K562 (cell line): ENCODE results near the gene GALNT9. TPM values are rescaled to one million over a fixed set of nuclear protein-coding genes. Genes with fewer than 3 reads are reported as not detected.

Experiments used
- ATAC-seq: fragments of 200-7000 bp; cut with Tn5 transposase; 3 replicates; pipeline ENCODE4 v1.9.1; 2020; ENCODE audit warnings: moderate library complexity
- Bru-seq: library from RNA; stranded (reverse); fragments of 400-500 nt; gene quantifications from one replicate; lab custom pipeline; 2021; lab: Mats Ljungman, UMichigan
- BruChase-seq, 2 experiments: library from RNA; stranded (reverse); fragments of 400-500 nt; gene quantifications; one replicate each; lab custom pipeline; 2021; lab: Mats Ljungman, UMichigan
- BruUV-seq: library from RNA; stranded (reverse); fragments of 400-500 nt; replicated peaks from 2 replicates; lab custom pipeline; 2021; lab: Mats Ljungman, UMichigan
- CTCF ChIA-PET: fragments of 300-600 bp; formaldehyde crosslinking; extraction: SDS; loops from one replicate; lab custom pipeline; 2021; ENCODE audit warnings: low intra/inter-chr PET ratio; lab: Yijun Ruan, JAX
- POLR2A ChIA-PET: fragments of 300-600, 350-650 bp; sonication (Branson Sonifier 250); formaldehyde crosslinking; extraction: SDS; loops from one replicate; lab custom pipeline; 2021; ENCODE audit warnings: antibody characterized with exemption, inconsistent platforms; lab: Yijun Ruan, JAX
- DNase-seq, 4 experiments: peaks; one replicate each; pipeline versions ENCODE4 v3.0.0 to v3.0.0-alpha.2; 2011 to 2018; ENCODE audit warnings: low spot score in 3 of 4, mixed read lengths in 3 of 4; ENCODE audit errors: extremely low read depth in 1 of 4
- FAIRE-seq: peaks from 2 replicates; lab custom pipeline; 2011; peaks lifted over from hg19 to GRCh38; lab: Jason Lieb, UNC
- H2AFZ ChIP-seq: 2 replicates; pipeline ENCODE4 v1.6.0; 2011; ENCODE audit warnings: low read depth, low read length, control low read depth, inconsistent platforms
- H3K27ac ChIP-seq: fragments of 200-600 bp; 3 replicates; pipeline ENCODE4 v1.8.0; 2011; ENCODE audit warnings: low read depth, mild to moderate bottlenecking, control low read depth, inconsistent platforms, low read length, moderate library complexity, mixed read lengths; ENCODE audit errors: extremely low read depth
- H3K27me3 ChIP-seq, 2 experiments: fragments of 300-600 bp in 1 of 2; 2 replicates in 1 of 2; 3 replicates in 1 of 2; pipeline versions ENCODE4 v1.6.0 to v1.8.0; 2011; ENCODE audit warnings: inconsistent platforms in 2 of 2, low read length in 2 of 2, mild to moderate bottlenecking in 1 of 2, mixed read lengths in 1 of 2, moderate library complexity in 1 of 2; ENCODE audit not compliant: control insufficient read depth in 2 of 2, insufficient read depth in 2 of 2
- H3K36me3 ChIP-seq: fragments of 300-600 bp; 3 replicates; pipeline ENCODE4 v1.8.0; 2011; ENCODE audit warnings: mild to moderate bottlenecking, low read length, inconsistent platforms; ENCODE audit not compliant: control insufficient read depth, insufficient read depth
- H3K4me1 ChIP-seq, 2 experiments: fragments of 200-600 bp in 1 of 2; replicated peaks in 1 of 2; 2 replicates in 1 of 2; 3 replicates in 1 of 2; pipeline versions ENCODE4 v1.5.1 to v1.8.0; 2011; ENCODE audit warnings: inconsistent platforms in 2 of 2, low read length in 2 of 2, mild to moderate bottlenecking in 1 of 2, mixed read lengths in 1 of 2, moderate library complexity in 1 of 2; ENCODE audit not compliant: control insufficient read depth in 2 of 2, insufficient read depth in 2 of 2
- H3K4me2 ChIP-seq: 2 replicates; pipeline ENCODE4 v1.6.1; 2011; ENCODE audit warnings: low read length, control low read depth, inconsistent platforms, mixed read lengths; ENCODE audit not compliant: insufficient read depth
- H3K4me3 ChIP-seq: fragments of 200-600 bp; sonication (generic), shearing (Covaris generic); 2 replicates; pipeline ENCODE4 v1.5.1; 2016; ENCODE audit warnings: control low read depth, inconsistent platforms
- H3K79me2 ChIP-seq: fragments of 200-600 bp; 3 replicates; pipeline ENCODE4 v1.8.0; 2011; ENCODE audit warnings: low read length, inconsistent platforms; ENCODE audit not compliant: control insufficient read depth, insufficient read depth
- H3K9ac ChIP-seq, 2 experiments: 2 replicates each; pipeline versions ENCODE4 v1.6.0 to v1.6.1; 2011; ENCODE audit warnings: low read depth in 2 of 2, low read length in 2 of 2, control low read depth in 1 of 2, inconsistent platforms in 1 of 2, mild to moderate bottlenecking in 1 of 2, mixed read lengths in 1 of 2; ENCODE audit not compliant: insufficient read depth in 1 of 2
- H3K9me1 ChIP-seq: one replicate; pipeline ENCODE4 v1.6.0; 2011; ENCODE audit warnings: inconsistent platforms, mild to moderate bottlenecking, low read length, moderate library complexity; ENCODE audit not compliant: control insufficient read depth, insufficient read depth
- H3K9me3 ChIP-seq: replicated peaks from 2 replicates; pipeline ENCODE4 v1.5.1; 2011; ENCODE audit warnings: low read depth, low read length, inconsistent platforms; ENCODE audit not compliant: control insufficient read depth, insufficient read depth
- H4K20me1 ChIP-seq: replicated peaks from 2 replicates; pipeline ENCODE4 v1.6.1; 2011; ENCODE audit warnings: low read length, inconsistent platforms, mixed read lengths; ENCODE audit not compliant: control insufficient read depth, insufficient read depth
- CTBP1 ChIP-seq: fragments of 450-650 bp; IDR thresholded peaks from 2 replicates; pipeline ENCODE4 v1.6.1; 2016; ENCODE audit warnings: borderline replicate concordance
- EHMT2 ChIP-seq: fragments of 450-650 bp; IDR thresholded peaks from 2 replicates; pipeline ENCODE4 v1.6.1; 2018; ENCODE audit warnings: antibody characterized with exemption
- EWSR1 ChIP-seq: fragments of 450-650 bp; IDR thresholded peaks from 2 replicates; pipeline ENCODE4 v1.6.1; 2018; ENCODE audit warnings: borderline replicate concordance, mild to moderate bottlenecking, low read depth, moderate library complexity; ENCODE audit not compliant: partially characterized antibody
- FOXJ2 ChIP-seq: fragments of 200-800 bp; sonication (Bioruptor generic); IDR thresholded peaks from 2 replicates; pipeline ENCODE4 v1.6.1; 2016; ENCODE audit warnings: missing genetic modification characterization, missing compliant biosample characterization
- HSF4 ChIP-seq: fragments of 250-450 bp; sonication (Bioruptor Pico); IDR thresholded peaks from 2 replicates; pipeline ENCODE4 v2.1.2; 2022; ENCODE audit warnings: mild to moderate bottlenecking, moderate library complexity, borderline replicate concordance
- NFRKB ChIP-seq: fragments of 450-650 bp; IDR thresholded peaks from 2 replicates; pipeline ENCODE4 v1.6.1; 2016; ENCODE audit warnings: low read depth
- PTBP1 ChIP-seq: fragments of 200-400 bp; formaldehyde crosslinking; IDR thresholded peaks from 2 replicates; pipeline ENCODE4 v1.6.1; 2017; ENCODE audit warnings: low read depth, low read length
- RBM25 ChIP-seq: fragments of 200-400 bp; formaldehyde crosslinking; IDR thresholded peaks from 2 replicates; pipeline ENCODE4 v1.6.1; 2018; ENCODE audit warnings: low read length, low read depth, moderate library complexity; ENCODE audit not compliant: severe bottlenecking
- SFPQ ChIP-seq: fragments of 200-400 bp; formaldehyde crosslinking; IDR thresholded peaks from 2 replicates; pipeline ENCODE4 v1.6.1; 2017; ENCODE audit warnings: mild to moderate bottlenecking, low read depth, low read length, moderate library complexity
- SRF ChIP-seq, 2 experiments: fragments of 250-450, 450-650 bp in 1 of 2; sonication (Bioruptor Pico) in 1 of 2; sonication (generic) in 1 of 2; formaldehyde crosslinking; IDR thresholded peaks; 2 replicates each; pipeline versions ENCODE4 v1.5.0 to v1.5.1; 2020 to 2022; ENCODE audit warnings: mild to moderate bottlenecking in 1 of 2, missing genetic modification reagents in 1 of 2
- STAT5A ChIP-seq: IDR thresholded peaks from 2 replicates; pipeline ENCODE4 v1.6.1; 2012; ENCODE audit warnings: low read length, inconsistent platforms, borderline replicate concordance
- TFAP4 ChIP-seq: sonication (generic); formaldehyde crosslinking; IDR thresholded peaks from 2 replicates; pipeline ENCODE4 v1.8.0; 2022; ENCODE audit warnings: missing genetic modification reagents, mild to moderate bottlenecking, moderate library complexity, borderline replicate concordance
- ZBTB7A ChIP-seq: IDR thresholded peaks from 2 replicates; pipeline ENCODE4 v1.6.1; 2011; ENCODE audit warnings: low read depth, mild to moderate bottlenecking, low read length, moderate library complexity, borderline replicate concordance; ENCODE audit not compliant: control insufficient read depth
- ZNF311 ChIP-seq: fragments of 250-450 bp; sonication (Bioruptor Pico); IDR thresholded peaks from 2 replicates; pipeline ENCODE4 v1.4.0; 2020; ENCODE audit warnings: mild to moderate bottlenecking, moderate library complexity
- ZNF316 ChIP-seq: fragments of 450-650 bp; IDR thresholded peaks from 2 replicates; pipeline ENCODE4 v1.6.1; 2016
- ZNF561 ChIP-seq: fragments of 450-650 bp; formaldehyde crosslinking; conservative IDR thresholded peaks from 2 replicates; pipeline ENCODE4 v1.4.0; 2020; ENCODE audit warnings: mild to moderate bottlenecking, moderate library complexity
- WGBS: fragments of 100-300 bp; shearing (Covaris generic); methylation state at CpG from one replicate; pipeline ENCODE4 v1.1.6; 2016; ENCODE audit warnings: low coverage, mixed read lengths; ENCODE audit not compliant: insufficient coverage; ENCODE audit errors: missing lambda C conversion rate; 5-methylcytosine and 5-hydroxymethylcytosine counted together
- in situ Hi-C: fragments of 300-500 bp; cut with MboI; formaldehyde crosslinking; loops from 4 replicates; pipeline ENCODE4 v1.15.0; 2018; ENCODE audit warnings: inconsistent platforms, mixed read lengths
- intact Hi-C: fragments of 100-400 bp; cut with micrococcal nuclease; formaldehyde crosslinking; loops from 2 replicates; pipeline ENCODE4 v1.14.2; 2022
- long read RNA-seq, 3 experiments: library from polyadenylated mRNA in 2 of 3; library from RNA in 1 of 3; unstranded in 2 of 3; stranded (forward) in 1 of 3; transcript quantifications; one replicate each; pipeline ENCODE4 v2.0.0, GENCODE V29; 2019 to 2022
- polyA minus RNA-seq, 3 experiments: library from RNA; depleted of rRNA, polyadenylated mRNA; stranded (reverse); fragments of >200 nt; gene quantifications; 2 replicates each; pipeline ENCODE4 v1.2.3, GENCODE V29; 2011
- polyA plus RNA-seq, 8 experiments: library from polyadenylated mRNA; depleted of rRNA in 4 of 8; stranded (reverse) in 5 of 8; unstranded in 3 of 8; fragments of >200 nt; fragmentation: Nextera tagmentation in 2 of 8; fragmentation: Illumina TruSeq in 1 of 8; extraction: Ambion mirVana in 2 of 8; extraction: Trizol in 1 of 8; gene quantifications; 2 replicates each; pipeline versions ENCODE4 v1.2.1 to v1.2.3, GENCODE V29; 2011 to 2014; ENCODE audit warnings: inconsistent platforms in 1 of 8, missing spikeins in 1 of 8
- total RNA-seq, 7 experiments: library from RNA; depleted of rRNA in 6 of 7; stranded (reverse); fragments of >200 nt in 6 of 7; fragmentation: Illumina TruSeq in 2 of 7; extraction: Trizol in 2 of 7; gene quantifications; 2 replicates each; pipeline versions ENCODE4 v1.2.1 to v1.2.3, GENCODE V29; 2011 to 2021; ENCODE audit warnings: low replicate concordance in 1 of 7

GALNT9 gene
- not detected in 2 replicates for total RNA-seq (2011; cell fraction: chromatin; rRNA removed; ENCODE audit: low replicate concordance)
- not detected in 2 replicates for total RNA-seq (2011; cell fraction: nucleolus; rRNA removed)
- total RNA-seq (2011; cell fraction: nucleoplasm; rRNA removed), result not detected in 2 replicates
- not detected in 2 replicates for total RNA-seq (2014; rRNA removed)
- not detected in 2 replicates for total RNA-seq (2014; rRNA removed; fragmentation: Illumina TruSeq; extraction: Trizol)
- total RNA-seq (2015; rRNA removed; fragmentation: Illumina TruSeq; extraction: Trizol), result not detected in 2 replicates
- total RNA-seq (2021), result not detected in 2 replicates
- not detected in 2 replicates for polyA plus RNA-seq (2011; rRNA removed)
- not detected in 2 replicates for polyA plus RNA-seq (2011; cell fraction: cytosol; rRNA removed)
- not detected in 2 replicates for polyA plus RNA-seq (2011; cell fraction: nucleus; rRNA removed)
- 0.21 TPM in 1 of 2 replicates, not detected in the other for polyA plus RNA-seq (2012)
- not detected in 2 replicates for polyA plus RNA-seq (2014; fragmentation: Illumina TruSeq; extraction: Trizol)
- polyA plus RNA-seq (2014; fragmentation: Nextera tagmentation; extraction: Ambion mirVana), result not detected
- polyA plus RNA-seq (2014; rRNA removed), result not detected in 2 replicates
- not detected in 2 replicates for polyA minus RNA-seq (2011; rRNA and poly(A)+ RNA removed)
- not detected in 2 replicates for polyA minus RNA-seq (2011; cell fraction: cytosol; rRNA and poly(A)+ RNA removed)
- polyA minus RNA-seq (2011; cell fraction: nucleus; rRNA and poly(A)+ RNA removed), result not detected in 2 replicates
- percentile 2 among the genes with signal in this experiment for Bru-seq, nascent RNA
- percentile 1 among the genes with signal in this experiment for BruChase-seq, experiment 1, labeled RNA remaining after a 2-hour chase
- not detected for BruChase-seq, experiment 2, labeled RNA remaining after a 6-hour chase
- long read RNA-seq, experiment 1, result 0 reads
- long read RNA-seq, experiment 2, result 0 reads
- long read RNA-seq, experiment 3, result 0 reads

- Histone ChIP-seq H3K9me3 (peaks cover 3% of the 10 kb centered on the region; the same call in 1 of the 2 replicates), H3K36me3 (no peaks in the 10 kb centered on the region), H2AFZ (no peak within 1 kb of the TSS), H3K4me2 (no peak within 1 kb of the TSS), H3K27ac (no peak within 1 kb of the TSS), H3K4me1 (peaks cover 0 to 4% of the 10 kb centered on the region in 2 experiments; a peak in 1 of 5 replicates), H3K9me1 (no peaks in the 10 kb centered on the region), H3K4me3 (no peak within 1 kb of the TSS), H3K79me2 (no peaks in the 10 kb centered on the region), H4K20me1 (peaks cover 6% of the 10 kb centered on the region; the same call in 1 of the 2 replicates), H3K9ac (no peak within 1 kb of the TSS), H3K27me3 (peaks cover 15 to 80% of the 10 kb centered on the region in 2 experiments; a peak in 4 of 5 replicates)
- no TSS peak for BruUV-seq
- POLR2A ChIA-PET, result interaction anchor here (0.6 kb wide), 1 partner anchor 250 kb away, joined by 3 read pairs; no protein-coding TSS in a partner anchor
- WGBS, result 50% methylated on average over 26 of the region's 86 CpGs
- DNase-seq (peak in 2 of 4 experiments; percentile 40 to 48), ATAC-seq (no peak; the same call in 2 of the 3 replicates), FAIRE-seq (no peak)
- CTCF ChIA-PET, result no interaction called here
- intact Hi-C loops, result no loop called here
- in situ Hi-C loops, result no loop called here
- TF ChIP-seq STAT5A, result no peak
- no peak for TF ChIP-seq EWSR1
- TF ChIP-seq TFAP4 (CRISPR knock-in tag), result no peak
- no peak for TF ChIP-seq SRF (CRISPR knock-in tag; IDR thresholded peaks at IDR 0.05)
- no peak for TF ChIP-seq SFPQ
- no peak for TF ChIP-seq PTBP1
- no peak for TF ChIP-seq NFRKB
- TF ChIP-seq ZNF316, result no peak
- TF ChIP-seq ZBTB7A, result peak; percentile 68; the same call in 1 of the 2 replicates
- TF ChIP-seq CTBP1, result no peak
- no peak for TF ChIP-seq RBM25
- TF ChIP-seq ZNF311 (CRISPR knock-in tag), result no peak
- 0 out of 2 replicates have a peak, but pooled peaks have one; percentile 14 for TF ChIP-seq EHMT2
- TF ChIP-seq FOXJ2 (tag), result no peak
- TF ChIP-seq HSF4, result no peak
- TF ChIP-seq ZNF561 (CRISPR knock-in tag), result no peak
Measured at GRCh38 chr12:132329036-132329719, at the start of gene GALNT9. TSS of gene GALNT9 (minus strand) at chr12:132329589. CDS start at chr12:132329203, 386 bp downstream.
